ENCODE data around the gene STX1B.

GRCh38 chr16:30949650-30950515, 60.6 kb downstream of the STX1B start:
- TF ChIP-seq YY1 (IDR thresholded peaks at IDR 0.05; ENCODE audit: insufficient read depth, insufficient read length) (no peak), ZNF274 (IDR thresholded peaks at IDR 0.05; ENCODE audit: low read depth, low read length) (no peak), SUZ12 (IDR thresholded peaks at IDR 0.05; ENCODE audit: extremely low read depth, insufficient read depth, insufficient read length) (no peak)
